SK-N-SH (cell line): Measurements from ENCODE around the gene UPK3B. TPM values are rescaled to one million over a fixed set of nuclear protein-coding genes. Genes with fewer than 3 reads are reported as not detected.
"Not testable (repeated sequence)": the region's sequence is repeated elsewhere in the genome, so short reads cannot be mapped to it uniquely, and the experiment has no call there.

ENCODE experiments used
- CTCF ChIA-PET: fragments of 300-600, 350-600 bp; formaldehyde crosslinking; extraction: SDS; loops from one replicate; lab custom pipeline; 2021; lab: Yijun Ruan, JAX
- POLR2A ChIA-PET: fragments of 350-600 bp; sonication (Branson Sonifier 250); formaldehyde crosslinking; extraction: SDS; loops from one replicate; lab custom pipeline; 2020; ENCODE audit warnings: antibody characterized with exemption, inconsistent platforms; lab: Yijun Ruan, JAX
- DNase-seq: peaks from one replicate; pipeline ENCODE4 v3.0.0; 2012
- H2AFZ ChIP-seq: fragments of 200-600 bp; sonication (generic); 2 replicates; pipeline ENCODE4 v1.8.1; 2016; ENCODE audit warnings: antibody characterized with exemption, mild to moderate bottlenecking, low read depth
- H3F3A ChIP-seq: fragments of 200-600 bp; sonication (generic); replicated peaks from 2 replicates; pipeline ENCODE3; 2016; ENCODE audit warnings: antibody characterized with exemption, mild to moderate bottlenecking; ENCODE audit not compliant: insufficient read depth
- H3K27ac ChIP-seq, 2 experiments: fragments of 200-500 bp in 1 of 2; fragments of 200-600 bp in 1 of 2; sonication (Bioruptor generic) in 1 of 2; sonication (generic), shearing (Covaris generic) in 1 of 2; 2 replicates each; pipeline versions ENCODE4 v1.5.1 to v1.6.1; 2014 to 2016; ENCODE audit warnings: low read depth in 2 of 2, inconsistent platforms in 1 of 2, low read length in 1 of 2, mild to moderate bottlenecking in 1 of 2, mixed read lengths in 1 of 2
- H3K27me3 ChIP-seq: fragments of 200-600 bp; sonication (generic), shearing (Covaris generic); 2 replicates; pipeline ENCODE4 v1.6.1; 2016; ENCODE audit warnings: mixed run types; ENCODE audit not compliant: insufficient read depth
- H3K36me3 ChIP-seq, 2 experiments: fragments of 200-500 bp in 1 of 2; fragments of 200-600 bp in 1 of 2; sonication (Bioruptor generic) in 1 of 2; sonication (generic) in 1 of 2; replicated peaks in 1 of 2; 2 replicates each; pipeline versions ENCODE3 to v1.5.1; 2014 to 2016; ENCODE audit warnings: low read length in 1 of 2, mild to moderate bottlenecking in 1 of 2; ENCODE audit not compliant: insufficient read depth in 2 of 2, control insufficient read depth in 1 of 2
- H3K4me1 ChIP-seq, 2 experiments: fragments of 200-500 bp in 1 of 2; fragments of 200-600 bp in 1 of 2; sonication (Bioruptor generic) in 1 of 2; sonication (generic), shearing (Covaris generic) in 1 of 2; 2 replicates each; pipeline versions ENCODE4 v1.5.1 to v1.6.1; 2014 to 2016; ENCODE audit warnings: low read depth in 1 of 2, low read length in 1 of 2, mixed run types in 1 of 2; ENCODE audit not compliant: insufficient read depth in 2 of 2, control insufficient read depth in 1 of 2
- H3K4me2 ChIP-seq: fragments of 200-600 bp; sonication (generic), shearing (Covaris generic); 2 replicates; pipeline ENCODE4 v1.6.1; 2017; ENCODE audit warnings: mixed run types
- H3K4me3 ChIP-seq, 2 experiments: fragments of 200-500 bp in 1 of 2; fragments of 200-600 bp in 1 of 2; sonication (Bioruptor generic) in 1 of 2; sonication (generic), shearing (Covaris generic) in 1 of 2; 2 replicates each; pipeline versions ENCODE4 v1.5.1 to v1.8.1; 2014 to 2016; ENCODE audit warnings: low read depth in 2 of 2, inconsistent platforms in 1 of 2, low read length in 1 of 2, mild to moderate bottlenecking in 1 of 2, mixed read lengths in 1 of 2, moderate library complexity in 1 of 2
- H3K79me2 ChIP-seq: fragments of 200-600 bp; sonication (generic); 2 replicates; pipeline ENCODE4 v1.8.1; 2017; ENCODE audit warnings: mild to moderate bottlenecking; ENCODE audit not compliant: insufficient read depth
- H3K9ac ChIP-seq: fragments of 200-600 bp; sonication (generic); 2 replicates; pipeline ENCODE4 v1.6.1; 2017; ENCODE audit warnings: mixed run types
- H3K9me2 ChIP-seq: fragments of 200-600 bp; sonication (generic); 2 replicates; pipeline ENCODE4 v1.6.1; 2017; ENCODE audit warnings: mixed run types
- H3K9me3 ChIP-seq: fragments of 200-600 bp; sonication (generic); 2 replicates; pipeline ENCODE4 v1.6.1; 2017; ENCODE audit warnings: mixed run types, mild to moderate bottlenecking, moderate library complexity
- H4K20me1 ChIP-seq: fragments of 200-600 bp; sonication (generic); 2 replicates; pipeline ENCODE4 v1.6.1; 2017; ENCODE audit warnings: mild to moderate bottlenecking, mixed run types; ENCODE audit not compliant: insufficient read depth
- CHD2 ChIP-seq: fragments of 150-350 bp; IDR thresholded peaks from 2 replicates; pipeline ENCODE4 v1.6.1; 2018; ENCODE audit warnings: low read length; ENCODE audit not compliant: partially characterized antibody
- ELF1 ChIP-seq: IDR thresholded peaks from 2 replicates; pipeline ENCODE4 v1.4.0; 2012
- EZH2phosphoT487 ChIP-seq: fragments of 200-600 bp; sonication (generic); IDR thresholded peaks from 2 replicates; pipeline ENCODE4 v1.6.1; 2017; ENCODE audit warnings: low read depth, mixed run types, mild to moderate bottlenecking, antibody characterized with exemption, moderate library complexity, borderline replicate concordance
- FOXJ3 ChIP-seq: sonication (generic); formaldehyde crosslinking; IDR thresholded peaks from 2 replicates; pipeline ENCODE4 v1.5.1; 2020; ENCODE audit warnings: mild to moderate bottlenecking, missing genetic modification reagents
- GABPA ChIP-seq: IDR thresholded peaks from 2 replicates; pipeline ENCODE4 v1.4.0; 2012; ENCODE audit warnings: low read depth, mild to moderate bottlenecking
- MEF2A ChIP-seq: IDR thresholded peaks from 2 replicates; pipeline ENCODE4 v1.4.0; 2012; ENCODE audit warnings: low read depth, borderline replicate concordance
- NRF1 ChIP-seq: IDR thresholded peaks from 2 replicates; pipeline ENCODE4 v1.6.1; 2012; ENCODE audit warnings: low read depth, mild to moderate bottlenecking, low read length
- RAD21 ChIP-seq: IDR thresholded peaks from 2 replicates; pipeline ENCODE4 v1.6.1; 2012; ENCODE audit warnings: mild to moderate bottlenecking, low read length
- RCOR1 ChIP-seq: fragments of 150-350 bp; IDR thresholded peaks from 2 replicates; pipeline ENCODE4 v1.6.1; 2017; ENCODE audit warnings: antibody characterized with exemption, low read length
- RXRA ChIP-seq: IDR thresholded peaks from 2 replicates; pipeline ENCODE4 v1.4.0; 2012; ENCODE audit warnings: low read depth, mild to moderate bottlenecking, borderline replicate concordance
- SIN3A ChIP-seq: IDR thresholded peaks from 2 replicates; pipeline ENCODE4 v1.6.1; 2012; ENCODE audit warnings: low read depth, mild to moderate bottlenecking, low read length, moderate library complexity, borderline replicate concordance
- SMC3 ChIP-seq: IDR thresholded peaks from 2 replicates; pipeline ENCODE4 v1.6.1; 2012; ENCODE audit warnings: low read depth, low read length, improper control_type of control experiment
- TCF12 ChIP-seq: IDR thresholded peaks from 2 replicates; pipeline ENCODE4 v1.4.0; 2012
- TEAD4 ChIP-seq: IDR thresholded peaks from 2 replicates; pipeline ENCODE4 v1.4.0; 2012; ENCODE audit warnings: mild to moderate bottlenecking, borderline replicate concordance; ENCODE audit not compliant: insufficient read depth
- YY1 ChIP-seq: IDR thresholded peaks from 2 replicates; pipeline ENCODE4 v1.4.0; 2012; ENCODE audit warnings: low read depth, mild to moderate bottlenecking
- WGBS: methylation state at CpG from one replicate; pipeline ENCODE4 v1.1.6; 2017; ENCODE audit warnings: low lambda C conversion rate; 5-methylcytosine and 5-hydroxymethylcytosine counted together
- polyA plus RNA-seq, 3 experiments: library from polyadenylated mRNA; depleted of rRNA; stranded (reverse); fragments of >200 nt; gene quantifications; 2 replicates each; pipeline ENCODE4 v1.2.3, GENCODE V29; 2012
- TF ChIP-seq, protein P1 (sequence below): IDR thresholded peaks from 2 replicates; pipeline ENCODE4 v1.6.1; 2012; ENCODE audit warnings: mild to moderate bottlenecking, low read depth, low read length, moderate library complexity
- TF ChIP-seq, protein P2 (sequence below): fragments of 200-600 bp; sonication (generic); IDR thresholded peaks from 2 replicates; pipeline ENCODE4 v1.6.1; 2017; ENCODE audit warnings: antibody characterized with exemption, mild to moderate bottlenecking, moderate library complexity
- TF ChIP-seq, protein P3 (sequence below): fragments of 150-350 bp; IDR thresholded peaks from 2 replicates; pipeline ENCODE4 v1.6.1; 2017; ENCODE audit warnings: antibody characterized with exemption, low read length, low read depth, borderline replicate concordance

The UPK3B gene
- 0.11 TPM in 1 of 2 replicates, not detected in the other for polyA plus RNA-seq (2012; rRNA removed)
- polyA plus RNA-seq (2012; cell fraction: cytosol; rRNA removed): 0.01 TPM in 1 of 2 replicates, not detected in the other
- 0.68 and 0.92 TPM in 2 replicates for polyA plus RNA-seq (2012; cell fraction: nucleus; rRNA removed)

DNA sequence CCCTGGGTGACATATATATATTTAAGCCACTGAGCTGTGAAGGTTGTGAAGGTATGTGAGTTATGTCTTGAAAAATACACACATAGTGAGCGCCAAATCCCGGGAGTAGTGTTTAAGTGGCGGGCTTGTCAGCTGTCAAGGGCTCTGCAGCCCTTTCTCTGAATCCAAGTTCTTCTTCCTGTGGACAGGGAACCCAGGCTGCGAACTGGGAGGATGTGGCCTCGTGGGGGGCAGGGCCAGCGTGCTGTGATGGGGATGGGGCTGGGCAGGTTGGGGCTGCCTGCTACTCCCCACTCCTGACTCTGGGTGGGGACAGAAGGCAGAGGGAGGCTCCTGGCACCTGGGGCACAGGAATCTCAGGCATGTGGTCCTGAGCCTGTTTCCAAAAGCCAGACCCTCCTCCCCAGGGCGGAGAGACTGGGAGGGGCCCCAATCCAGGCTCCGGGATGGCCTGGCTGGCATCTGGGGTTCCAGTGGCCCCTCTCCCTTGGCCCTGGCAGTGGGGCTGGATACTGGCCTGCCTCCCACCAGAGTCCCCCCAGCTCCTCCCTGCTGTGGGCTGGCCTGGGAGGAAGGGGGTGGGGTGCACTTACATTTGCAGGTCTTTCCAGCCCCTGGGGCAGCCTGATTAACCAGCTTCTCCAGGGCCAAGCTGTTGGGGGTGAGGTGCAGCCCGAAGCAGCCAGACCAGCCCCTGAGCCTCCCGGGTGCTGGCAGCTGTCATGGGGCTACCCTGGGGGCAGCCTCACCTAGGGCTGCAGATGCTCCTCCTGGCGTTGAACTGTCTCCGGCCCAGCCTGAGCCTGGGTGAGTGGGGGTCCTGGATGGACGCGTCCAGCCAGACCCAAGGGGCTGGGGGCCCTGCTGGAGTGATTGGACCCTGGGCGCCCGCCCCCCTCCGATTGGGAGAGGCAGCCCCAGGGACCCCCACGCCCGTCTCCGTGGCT is at the start of gene UPK3B:
TSS of gene UPK3B (plus strand) at position 622 of the 947 bp plus-strand sequence. CDS start at position 723, 101 bp downstream.
- Histone ChIP-seq H3K9ac (no peak within 1 kb of the TSS), H3K27ac (no peak within 1 kb of the TSS), H2AFZ (no peak within 1 kb of the TSS), H4K20me1 (no peaks in the 10 kb centered on the region), H3K27me3 (no peaks in the 10 kb centered on the region), H3K36me3 (no peaks in the 10 kb centered on the region), H3K9me3 (no peaks in the 10 kb centered on the region), H3K9me2 (no peaks in the 10 kb centered on the region), H3K4me3 (no peak within 1 kb of the TSS), H3K4me2 (no peak within 1 kb of the TSS), H3F3A (no peaks in the 10 kb centered on the region)
- 69% methylated on average over 16 of the region's 20 CpGs for WGBS
- ChIA-PET POLR2A (no interaction called here), CTCF (no interaction called here)
- peak; percentile 69 for DNase-seq
- TF ChIP-seq TEAD4 (no peak), EZH2phosphoT487 (no peak), ELF1 (no peak), MEF2A (no peak), YY1 (no peak), FOXJ3 (CRISPR knock-in tag) (no peak), RXRA (no peak), NRF1 (no peak), TCF12 (no peak), SMC3 (no peak), SIN3A (no peak), CHD2 (no peak), RAD21 (no peak), RCOR1 (no peak), GABPA (no peak)
- TF ChIP-seq, protein P1, sequence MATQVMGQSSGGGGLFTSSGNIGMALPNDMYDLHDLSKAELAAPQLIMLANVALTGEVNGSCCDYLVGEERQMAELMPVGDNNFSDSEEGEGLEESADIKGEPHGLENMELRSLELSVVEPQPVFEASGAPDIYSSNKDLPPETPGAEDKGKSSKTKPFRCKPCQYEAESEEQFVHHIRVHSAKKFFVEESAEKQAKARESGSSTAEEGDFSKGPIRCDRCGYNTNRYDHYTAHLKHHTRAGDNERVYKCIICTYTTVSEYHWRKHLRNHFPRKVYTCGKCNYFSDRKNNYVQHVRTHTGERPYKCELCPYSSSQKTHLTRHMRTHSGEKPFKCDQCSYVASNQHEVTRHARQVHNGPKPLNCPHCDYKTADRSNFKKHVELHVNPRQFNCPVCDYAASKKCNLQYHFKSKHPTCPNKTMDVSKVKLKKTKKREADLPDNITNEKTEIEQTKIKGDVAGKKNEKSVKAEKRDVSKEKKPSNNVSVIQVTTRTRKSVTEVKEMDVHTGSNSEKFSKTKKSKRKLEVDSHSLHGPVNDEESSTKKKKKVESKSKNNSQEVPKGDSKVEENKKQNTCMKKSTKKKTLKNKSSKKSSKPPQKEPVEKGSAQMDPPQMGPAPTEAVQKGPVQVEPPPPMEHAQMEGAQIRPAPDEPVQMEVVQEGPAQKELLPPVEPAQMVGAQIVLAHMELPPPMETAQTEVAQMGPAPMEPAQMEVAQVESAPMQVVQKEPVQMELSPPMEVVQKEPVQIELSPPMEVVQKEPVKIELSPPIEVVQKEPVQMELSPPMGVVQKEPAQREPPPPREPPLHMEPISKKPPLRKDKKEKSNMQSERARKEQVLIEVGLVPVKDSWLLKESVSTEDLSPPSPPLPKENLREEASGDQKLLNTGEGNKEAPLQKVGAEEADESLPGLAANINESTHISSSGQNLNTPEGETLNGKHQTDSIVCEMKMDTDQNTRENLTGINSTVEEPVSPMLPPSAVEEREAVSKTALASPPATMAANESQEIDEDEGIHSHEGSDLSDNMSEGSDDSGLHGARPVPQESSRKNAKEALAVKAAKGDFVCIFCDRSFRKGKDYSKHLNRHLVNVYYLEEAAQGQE: no peak
- TF ChIP-seq, protein P2, sequence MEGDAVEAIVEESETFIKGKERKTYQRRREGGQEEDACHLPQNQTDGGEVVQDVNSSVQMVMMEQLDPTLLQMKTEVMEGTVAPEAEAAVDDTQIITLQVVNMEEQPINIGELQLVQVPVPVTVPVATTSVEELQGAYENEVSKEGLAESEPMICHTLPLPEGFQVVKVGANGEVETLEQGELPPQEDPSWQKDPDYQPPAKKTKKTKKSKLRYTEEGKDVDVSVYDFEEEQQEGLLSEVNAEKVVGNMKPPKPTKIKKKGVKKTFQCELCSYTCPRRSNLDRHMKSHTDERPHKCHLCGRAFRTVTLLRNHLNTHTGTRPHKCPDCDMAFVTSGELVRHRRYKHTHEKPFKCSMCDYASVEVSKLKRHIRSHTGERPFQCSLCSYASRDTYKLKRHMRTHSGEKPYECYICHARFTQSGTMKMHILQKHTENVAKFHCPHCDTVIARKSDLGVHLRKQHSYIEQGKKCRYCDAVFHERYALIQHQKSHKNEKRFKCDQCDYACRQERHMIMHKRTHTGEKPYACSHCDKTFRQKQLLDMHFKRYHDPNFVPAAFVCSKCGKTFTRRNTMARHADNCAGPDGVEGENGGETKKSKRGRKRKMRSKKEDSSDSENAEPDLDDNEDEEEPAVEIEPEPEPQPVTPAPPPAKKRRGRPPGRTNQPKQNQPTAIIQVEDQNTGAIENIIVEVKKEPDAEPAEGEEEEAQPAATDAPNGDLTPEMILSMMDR: no peak
- TF ChIP-seq, protein P3, sequence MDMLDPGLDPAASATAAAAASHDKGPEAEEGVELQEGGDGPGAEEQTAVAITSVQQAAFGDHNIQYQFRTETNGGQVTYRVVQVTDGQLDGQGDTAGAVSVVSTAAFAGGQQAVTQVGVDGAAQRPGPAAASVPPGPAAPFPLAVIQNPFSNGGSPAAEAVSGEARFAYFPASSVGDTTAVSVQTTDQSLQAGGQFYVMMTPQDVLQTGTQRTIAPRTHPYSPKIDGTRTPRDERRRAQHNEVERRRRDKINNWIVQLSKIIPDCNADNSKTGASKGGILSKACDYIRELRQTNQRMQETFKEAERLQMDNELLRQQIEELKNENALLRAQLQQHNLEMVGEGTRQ: no peak
- TF ChIP-seq, all 33 proteins: peak for 0
- Histone ChIP-seq H3K79me2 (no peaks in the 10 kb centered on the region), H3K4me1 (peaks cover 0 to 7% of the 10 kb centered on the region in 2 experiments; a peak in 1 of 4 replicates)

DNA sequence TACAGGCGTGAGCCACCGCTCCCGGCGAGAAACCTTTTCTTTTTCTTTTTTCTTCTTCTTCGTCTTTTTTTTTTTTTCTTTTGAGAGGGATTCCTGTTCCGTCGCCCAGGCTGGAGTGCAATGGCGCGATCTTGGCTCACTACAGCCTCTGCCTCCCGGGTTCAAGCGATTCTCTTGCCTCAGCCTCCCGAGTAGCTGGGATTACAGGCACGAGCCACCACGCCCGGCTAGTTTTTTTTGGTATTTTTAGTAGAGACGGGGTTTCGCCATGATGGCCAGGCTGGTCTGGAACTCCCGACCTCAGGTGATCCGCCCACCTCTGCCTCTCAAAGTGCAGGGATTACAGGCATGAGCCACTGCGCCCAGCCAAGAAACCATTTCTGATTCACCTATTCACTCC is 49.6 kb upstream of the UPK3B start:
- CTCF ChIA-PET, H3K4me1 ChIP-seq, H3K79me2 ChIP-seq, H3F3A ChIP-seq, H3K4me3 ChIP-seq, POLR2A ChIA-PET, H4K20me1 ChIP-seq, H3K27me3 ChIP-seq, DNase-seq, H3K27ac ChIP-seq, H3K9me3 ChIP-seq, H2AFZ ChIP-seq, H3K4me2 ChIP-seq, H3K9ac ChIP-seq, H3K36me3 ChIP-seq, H3K9me2 ChIP-seq: not testable (repeated sequence)
- WGBS: 64% methylated on average over 15 of the region's 20 CpGs
